Daoy (cell line): ENCODE measurements around the gene C20orf202. TPM values are rescaled to one million over a fixed set of nuclear protein-coding genes. Genes with fewer than 3 reads are reported as not detected.
"Not testable (repeated sequence)": the region's sequence is repeated elsewhere in the genome, so short reads cannot be mapped to it uniquely, and the experiment has no call there.

Source experiments
- DNase-seq: peaks from one replicate; pipeline ENCODE4 v3.0.0-alpha.2; 2015; ENCODE audit warnings: low read depth
- total RNA-seq: library from RNA; depleted of rRNA; stranded (reverse); fragments of >200 nt; shearing (Covaris generic); gene quantifications from 2 replicates; pipeline ENCODE4 v1.2.3, GENCODE V29; 2014; rRNA removed

C20orf202 gene
- total RNA-seq, 1 experiment from 2014 or later = not detected

DNA sequence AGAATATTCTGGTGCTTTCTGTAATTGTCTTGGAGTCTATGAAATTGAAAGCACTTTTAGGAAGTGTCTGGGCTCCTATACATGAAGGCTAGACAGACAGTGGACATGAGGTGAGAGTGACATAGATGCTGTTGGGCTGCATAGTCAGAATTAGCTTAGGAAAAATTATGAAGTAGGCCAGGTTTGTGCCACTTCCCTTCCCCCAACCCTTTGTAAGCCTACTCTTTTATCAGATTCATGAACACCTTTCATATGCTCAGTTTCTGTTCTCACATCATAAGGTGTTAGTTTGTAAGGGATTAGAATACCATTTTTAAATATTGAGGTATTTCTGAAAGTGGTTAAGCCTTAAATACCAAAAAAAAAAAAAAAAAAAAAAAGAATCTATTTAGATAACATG, 44.4 kb downstream of the C20orf202 start:
- DNase-seq = no peak

DNA sequence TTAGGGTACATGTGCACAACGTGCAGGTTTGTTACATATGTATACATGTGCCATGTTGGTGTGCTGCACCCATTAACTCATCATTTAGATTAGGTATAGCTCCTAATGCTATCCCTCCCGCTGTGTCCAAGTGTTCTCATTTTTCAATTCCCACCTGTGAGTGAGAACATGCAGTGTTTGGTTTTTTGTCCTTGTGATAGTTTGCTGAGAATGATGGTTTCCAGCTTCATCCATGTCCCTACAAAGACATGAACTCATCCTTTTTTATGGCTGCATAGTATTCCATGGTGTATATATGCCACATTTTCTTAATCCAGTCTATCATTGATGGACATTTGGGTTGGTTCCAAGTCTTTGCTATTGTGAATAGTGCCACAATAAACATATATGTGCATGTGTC, 47.0 kb downstream of the C20orf202 start:
- not testable (repeated sequence) for DNase-seq

DNA sequence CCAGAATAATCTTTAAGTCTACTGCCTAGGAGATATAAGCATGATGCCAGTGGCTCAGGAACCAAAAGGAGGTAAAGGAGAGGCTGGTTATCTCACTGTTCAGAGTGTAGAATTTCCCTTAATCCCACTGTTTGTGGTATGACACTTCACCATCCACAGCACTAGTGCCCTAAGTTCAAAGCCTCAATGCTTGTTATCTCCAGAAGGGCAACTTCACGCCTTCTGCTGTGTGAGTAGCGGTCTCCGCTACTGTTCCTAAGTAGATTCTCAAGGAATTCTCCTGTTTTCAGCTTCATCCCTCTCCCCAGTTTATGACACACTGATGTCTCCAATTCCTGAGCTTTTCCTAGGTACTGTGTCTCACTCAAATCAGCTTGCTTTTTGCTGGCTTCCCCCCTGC, 49.2 kb downstream of the C20orf202 start:
- no peak for DNase-seq

DNA sequence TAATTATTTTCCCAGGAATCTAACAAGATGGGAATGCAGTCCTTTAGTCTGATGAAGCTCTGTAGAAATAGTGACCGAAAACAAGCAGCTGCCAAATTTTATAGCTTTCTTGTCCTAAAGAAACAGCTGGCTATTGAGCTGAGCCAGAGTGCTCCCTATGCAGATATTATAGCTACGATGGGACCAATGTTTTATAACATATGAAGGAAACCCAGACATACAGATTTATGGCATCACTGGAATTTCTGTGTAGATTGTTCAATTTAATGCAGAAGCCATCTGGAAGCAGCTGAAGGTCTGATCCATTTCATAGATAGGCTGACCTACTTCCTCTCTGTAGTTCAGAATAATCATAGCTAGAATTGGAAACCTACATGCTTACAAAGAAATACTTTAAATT, 51.0 kb downstream of the C20orf202 start:
- DNase-seq = no peak

DNA sequence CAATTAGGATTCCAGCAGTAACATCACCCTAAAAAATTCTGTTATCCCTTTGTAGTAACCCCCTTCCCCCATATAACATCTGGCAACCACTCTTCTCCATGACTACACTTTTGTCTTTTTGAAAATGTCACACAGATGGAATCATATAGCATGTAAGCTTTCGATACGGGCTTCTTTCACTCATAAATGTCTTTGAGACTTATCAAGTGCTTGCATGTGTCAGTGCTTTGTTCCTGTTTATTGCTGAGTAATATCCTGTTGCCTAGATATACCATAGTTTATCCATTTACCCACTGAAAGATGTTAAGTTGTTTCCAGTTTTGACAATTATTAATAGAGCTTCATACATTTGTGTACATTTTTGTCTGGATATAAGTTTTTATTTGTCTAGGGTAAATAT, 52.4 kb downstream of the C20orf202 start:
- no peak for DNase-seq

Other genes with a start within 250 kb of the C20orf202 start
- 2.1 TPM in 1 of 2 replicates, not detected in the other for gene RSPO4, start 201.1 kb upstream of the C20orf202 start, total RNA-seq
- 71.8 and 102 TPM in 2 replicates for gene PSMF1, start 84.9 kb upstream of the C20orf202 start, total RNA-seq
- 0.06 TPM in 1 of 2 replicates, not detected in the other for gene TMEM74B, start 18.5 kb upstream of the C20orf202 start, total RNA-seq
- gene RAD21L1, start 22.6 kb downstream of the C20orf202 start, total RNA-seq = 0.63 and 0.86 TPM in 2 replicates
- gene SNPH, start 62.8 kb downstream of the C20orf202 start, total RNA-seq = 1.6 and 3.0 TPM in 2 replicates
- gene SDCBP2, start 125.7 kb downstream of the C20orf202 start, total RNA-seq = 1.3 and 3.7 TPM in 2 replicates
- gene FKBP1A, start 189.6 kb downstream of the C20orf202 start, total RNA-seq = 72.4 and 77.9 TPM in 2 replicates